Ramos (cell line): Measurements from ENCODE around the gene PAGE2B.
"Not testable (repeated sequence)": the region's sequence is repeated elsewhere in the genome, so short reads cannot be mapped to it uniquely, and the experiment has no call there.

Experiments used
- in situ Hi-C: fragments of 300-500 bp; cut with MboI; formaldehyde crosslinking; loops from one replicate; pipeline ENCODE4 v1.14.3; 2022; ENCODE audit warnings: low sequenced_read_pairs; ENCODE audit not compliant: unreplicated experiment

The PAGE2B gene

GRCh38 chrX:55074851-55075467 lies at the start of gene PAGE2B:
PAGE2B (plus strand) TSS chrX:55075030; CDS start chrX:55076042, 1,012 bp downstream.
- in situ Hi-C loops, result no loop called here

GRCh38 chrX:55026143-55026542 lies 48.7 kb upstream of the PAGE2B start:
- in situ Hi-C loops, result no loop called here

- in situ Hi-C loops, result no loop called here
Observed at GRCh38 chrX:55026840-55027239, 48.0 kb upstream of the PAGE2B start.

GRCh38 chrX:55028040-55028439 lies 46.8 kb upstream of the PAGE2B start:
- in situ Hi-C loops, result no loop called here

- in situ Hi-C loops, result no loop called here
Observed at GRCh38 chrX:55028611-55029010, 46.2 kb upstream of the PAGE2B start.

- in situ Hi-C loops, result no loop called here
Observed at GRCh38 chrX:55029291-55029690, 45.5 kb upstream of the PAGE2B start.

GRCh38 chrX:55030271-55031205 lies 44.3 kb upstream of the PAGE2B start, which contains the start of gene ALAS2:
ALAS2 (minus strand) TSS chrX:55030977; CDS start chrX:55026000, 4,977 bp downstream.
- in situ Hi-C loops, result no loop called here

- in situ Hi-C loops, result no loop called here
Observed at GRCh38 chrX:55033429-55033828, 41.4 kb upstream of the PAGE2B start.

GRCh38 chrX:55039471-55039870 lies 35.4 kb upstream of the PAGE2B start:
- in situ Hi-C loops, result no loop called here

- in situ Hi-C loops, result no loop called here
Observed at GRCh38 chrX:55041514-55041913, 33.3 kb upstream of the PAGE2B start.

GRCh38 chrX:55050599-55050998 lies 24.2 kb upstream of the PAGE2B start:
- in situ Hi-C loops, result not testable (repeated sequence)

- in situ Hi-C loops, result no loop called here
Observed at GRCh38 chrX:55056820-55057674, 17.8 kb upstream of the PAGE2B start.

GRCh38 chrX:55057675-55058249 lies 17.1 kb upstream of the PAGE2B start:
- in situ Hi-C loops, result no loop called here

GRCh38 chrX:55067180-55067579 lies 7.7 kb upstream of the PAGE2B start:
- in situ Hi-C loops, result not testable (repeated sequence)

GRCh38 chrX:55072286-55072685 lies 2.5 kb upstream of the PAGE2B start:
- in situ Hi-C loops, result no loop called here

- in situ Hi-C loops, result no loop called here
Observed at GRCh38 chrX:55088795-55089489, 14.1 kb downstream of the PAGE2B start, which contains the start of gene PAGE2. PAGE2 (plus strand) TSS chrX:55089018; CDS start chrX:55090021, 1,003 bp downstream.

- in situ Hi-C loops, result no loop called here
Observed at GRCh38 chrX:55098691-55099090, 23.9 kb downstream of the PAGE2B start.

GRCh38 chrX:55099162-55099561 lies 24.3 kb downstream of the PAGE2B start:
- in situ Hi-C loops, result no loop called here

- in situ Hi-C loops, result no loop called here
Observed at GRCh38 chrX:55102754-55103153, 27.9 kb downstream of the PAGE2B start.
